WTC11 (cell line): ENCODE data around the gene TRAPPC10. TPM values are rescaled to one million over a fixed set of nuclear protein-coding genes. Genes with fewer than 3 reads are reported as not detected.

Experiments used
- ATAC-seq: fragments of 200-7000 bp; cut with Tn5 transposase; 2 replicates; pipeline ENCODE4 v1.10.0; 2021; ENCODE audit warnings: mild to moderate bottlenecking, moderate library complexity
- CTCF ChIA-PET: fragments of 300-600 bp; sonication (Branson Sonifier 250); formaldehyde crosslinking; loops from one replicate; lab custom pipeline; 2021; ENCODE audit warnings: antibody characterized with exemption; lab: Charles Lee
- POLR2A ChIA-PET: fragments of 350-600 bp; sonication (Branson Sonifier 250); formaldehyde crosslinking; loops from one replicate; lab custom pipeline; 2021; ENCODE audit warnings: antibody characterized with exemption; lab: Charles Lee
- DNase-seq: peaks from one replicate; pipeline ENCODE4 v3.0.0; 2021; ENCODE audit warnings: low spot score
- H3K27ac Mint-ChIP-seq: 2 replicates; pipeline ENCODE4 v1.8.0; 2021; ENCODE audit warnings: mixed read lengths
- H3K27me3 Mint-ChIP-seq: 2 replicates; pipeline ENCODE4 v1.8.0; 2021; ENCODE audit warnings: low read depth, mild to moderate bottlenecking, moderate library complexity, mixed read lengths
- H3K36me3 Mint-ChIP-seq: 2 replicates; pipeline ENCODE4 v1.8.0; 2021; ENCODE audit warnings: mixed read lengths
- H3K4me1 Mint-ChIP-seq: 2 replicates; pipeline ENCODE4 v1.8.0; 2022; ENCODE audit warnings: mixed read lengths
- H3K4me3 Mint-ChIP-seq: 2 replicates; pipeline ENCODE4 v1.8.0; 2021; ENCODE audit warnings: mild to moderate bottlenecking, moderate library complexity, mixed read lengths
- H3K9me3 Mint-ChIP-seq: 2 replicates; pipeline ENCODE4 v1.8.0; 2021; ENCODE audit warnings: mixed read lengths
- CBFB ChIP-seq: sonication (generic); formaldehyde crosslinking; IDR thresholded peaks from 2 replicates; pipeline ENCODE4 v1.8.1; 2022; ENCODE audit warnings: mild to moderate bottlenecking, low read depth, missing genetic modification reagents
- CREB1 ChIP-seq: sonication (generic); formaldehyde crosslinking; IDR thresholded peaks from 2 replicates; pipeline ENCODE4 v1.8.0; 2023; ENCODE audit warnings: mild to moderate bottlenecking, missing genetic modification reagents
- FOXP1 ChIP-seq: sonication (generic); formaldehyde crosslinking; IDR thresholded peaks from 2 replicates; pipeline ENCODE4 v1.8.0; 2022; ENCODE audit warnings: missing genetic modification reagents, mild to moderate bottlenecking, moderate library complexity, borderline replicate concordance
- HMGA2 ChIP-seq: fragments of 250-450 bp; sonication (Bioruptor Pico); IDR thresholded peaks from 2 replicates; pipeline ENCODE4 v1.4.0; 2021; ENCODE audit warnings: mild to moderate bottlenecking, moderate library complexity
- IRF2 ChIP-seq: sonication (generic); formaldehyde crosslinking; IDR thresholded peaks from 2 replicates; pipeline ENCODE4 v1.8.0; 2022; ENCODE audit warnings: low read depth, missing genetic modification reagents, borderline replicate concordance
- MXD4 ChIP-seq: fragments of 250-450 bp; sonication (Bioruptor Pico); IDR thresholded peaks from 2 replicates; pipeline ENCODE4 v1.8.0; 2021; ENCODE audit warnings: mild to moderate bottlenecking, moderate library complexity, borderline replicate concordance
- NFE2L1 ChIP-seq: sonication (generic); formaldehyde crosslinking; IDR thresholded peaks from 2 replicates; pipeline ENCODE4 v1.8.1; 2023; ENCODE audit warnings: missing genetic modification reagents
- NR2C2 ChIP-seq: sonication (generic); formaldehyde crosslinking; IDR thresholded peaks from 2 replicates; pipeline ENCODE4 v1.8.0; 2022; ENCODE audit warnings: mild to moderate bottlenecking, missing genetic modification reagents
- PRRX2 ChIP-seq: fragments of 250-450 bp; sonication (Bioruptor Pico); IDR thresholded peaks from 2 replicates; pipeline ENCODE4 v1.8.0; 2021; ENCODE audit warnings: mild to moderate bottlenecking
- RORB ChIP-seq: fragments of 250-450 bp; sonication (Bioruptor Pico); IDR thresholded peaks from 2 replicates; pipeline ENCODE4 v1.9.0; 2021; ENCODE audit warnings: mild to moderate bottlenecking
- SMAD3 ChIP-seq: sonication (generic); formaldehyde crosslinking; IDR thresholded peaks from 2 replicates; pipeline ENCODE4 v1.8.0; 2022; ENCODE audit warnings: missing genetic modification reagents, mild to moderate bottlenecking, borderline replicate concordance
- SOX15 ChIP-seq: fragments of 250-450 bp; sonication (Bioruptor Pico); IDR thresholded peaks from 2 replicates; pipeline ENCODE4 v1.9.0; 2021; ENCODE audit warnings: mild to moderate bottlenecking
- SP1 ChIP-seq: sonication (generic); formaldehyde crosslinking; conservative IDR thresholded peaks from 2 replicates; pipeline ENCODE4 v1.8.1; 2022; ENCODE audit warnings: missing genetic modification reagents
- STAT6 ChIP-seq: sonication (generic); formaldehyde crosslinking; conservative IDR thresholded peaks from 2 replicates; pipeline ENCODE4 v1.8.1; 2023; ENCODE audit warnings: mild to moderate bottlenecking, low read depth, missing genetic modification reagents, moderate library complexity
- TCF7 ChIP-seq: sonication (generic); formaldehyde crosslinking; IDR thresholded peaks from 2 replicates; pipeline ENCODE4 v1.8.0; 2022; ENCODE audit warnings: mild to moderate bottlenecking, low read depth, missing genetic modification reagents, moderate library complexity
- USF1 ChIP-seq: sonication (generic); formaldehyde crosslinking; IDR thresholded peaks from 2 replicates; pipeline ENCODE4 v1.8.0; 2022; ENCODE audit warnings: mild to moderate bottlenecking, missing genetic modification reagents
- USF2 ChIP-seq: sonication (generic); formaldehyde crosslinking; IDR thresholded peaks from 2 replicates; pipeline ENCODE4 v1.8.1; 2023; ENCODE audit warnings: mild to moderate bottlenecking, missing genetic modification reagents, moderate library complexity
- ZBTB21 ChIP-seq: sonication (generic); formaldehyde crosslinking; IDR thresholded peaks from 2 replicates; pipeline ENCODE4 v1.8.1; 2023; ENCODE audit warnings: mild to moderate bottlenecking, missing genetic modification reagents, borderline replicate concordance
- ZNF138 ChIP-seq: sonication (generic); formaldehyde crosslinking; conservative IDR thresholded peaks from 2 replicates; pipeline ENCODE4 v1.8.1; 2022; ENCODE audit warnings: mild to moderate bottlenecking, moderate library complexity, missing genetic modification reagents
- ZNF416 ChIP-seq: fragments of 250-450 bp; sonication (Bioruptor Pico); IDR thresholded peaks from 2 replicates; pipeline ENCODE4 v1.9.0; 2021; ENCODE audit warnings: mild to moderate bottlenecking, inconsistent platforms
- total RNA-seq: library from RNA; stranded (reverse); gene quantifications from 3 replicates; pipeline ENCODE4 v1.2.3, GENCODE V29; 2021
- TF ChIP-seq, protein P1 (sequence below): sonication (generic); formaldehyde crosslinking; IDR thresholded peaks from 2 replicates; pipeline ENCODE4 v1.8.0; 2022; ENCODE audit warnings: mild to moderate bottlenecking, missing genetic modification reagents
- TF ChIP-seq, protein P2 (sequence below): sonication (generic); formaldehyde crosslinking; IDR thresholded peaks from 2 replicates; pipeline ENCODE4 v1.8.1; 2022; ENCODE audit warnings: low read depth, missing genetic modification reagents, borderline replicate concordance
- TF ChIP-seq, protein P3 (sequence below): fragments of 250-450 bp; sonication (Bioruptor Pico); IDR thresholded peaks from 2 replicates; pipeline ENCODE4 v1.9.0; 2021; ENCODE audit warnings: mild to moderate bottlenecking
- TF ChIP-seq, protein P4 (sequence below): sonication (generic); formaldehyde crosslinking; IDR thresholded peaks from 2 replicates; pipeline ENCODE4 v1.8.1; 2023; ENCODE audit warnings: mild to moderate bottlenecking, missing genetic modification reagents, moderate library complexity

TRAPPC10 gene
- total RNA-seq, 1 experiment from 2014 or later, result 34.5 TPM

- no peak; the same call in 1 of the 2 replicates for ATAC-seq
- no peaks in the 10 kb centered on the region for H3K27me3 Mint-ChIP-seq
- peaks cover 4% of the 10 kb centered on the region; the same call in 1 of the 2 replicates for H3K36me3 Mint-ChIP-seq
- CTCF ChIA-PET, result no interaction called here
- H3K4me3 Mint-ChIP-seq, result no peak overlapping the region
- POLR2A ChIA-PET, result interaction anchor here (0.7 kb wide), 2 partner anchors 31 to 260 kb away, joined by 6 read pairs; partner anchors contain the start of gene TRAPPC10
- peak overlapping the region; percentile 34 for H3K27ac Mint-ChIP-seq
- H3K9me3 Mint-ChIP-seq, result no peaks in the 10 kb centered on the region
- no peaks in the 10 kb centered on the region for H3K4me1 Mint-ChIP-seq
- TF ChIP-seq RORB (CRISPR knock-in tag), result no peak
- no peak for TF ChIP-seq HMGA2 (CRISPR knock-in tag)
- TF ChIP-seq FOXP1 (CRISPR knock-in tag), result no peak
- no peak for TF ChIP-seq MXD4 (CRISPR knock-in tag)
- TF ChIP-seq, protein P1, sequence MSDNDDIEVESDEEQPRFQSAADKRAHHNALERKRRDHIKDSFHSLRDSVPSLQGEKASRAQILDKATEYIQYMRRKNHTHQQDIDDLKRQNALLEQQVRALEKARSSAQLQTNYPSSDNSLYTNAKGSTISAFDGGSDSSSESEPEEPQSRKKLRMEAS (CRISPR knock-in tag), result no peak
- no peak for TF ChIP-seq PRRX2
- TF ChIP-seq NFE2L1 (CRISPR knock-in tag), result no peak
- no peak for TF ChIP-seq SMAD3 (CRISPR knock-in tag)
- no peak for TF ChIP-seq ZNF138 (CRISPR knock-in tag)
- TF ChIP-seq, protein P2, sequence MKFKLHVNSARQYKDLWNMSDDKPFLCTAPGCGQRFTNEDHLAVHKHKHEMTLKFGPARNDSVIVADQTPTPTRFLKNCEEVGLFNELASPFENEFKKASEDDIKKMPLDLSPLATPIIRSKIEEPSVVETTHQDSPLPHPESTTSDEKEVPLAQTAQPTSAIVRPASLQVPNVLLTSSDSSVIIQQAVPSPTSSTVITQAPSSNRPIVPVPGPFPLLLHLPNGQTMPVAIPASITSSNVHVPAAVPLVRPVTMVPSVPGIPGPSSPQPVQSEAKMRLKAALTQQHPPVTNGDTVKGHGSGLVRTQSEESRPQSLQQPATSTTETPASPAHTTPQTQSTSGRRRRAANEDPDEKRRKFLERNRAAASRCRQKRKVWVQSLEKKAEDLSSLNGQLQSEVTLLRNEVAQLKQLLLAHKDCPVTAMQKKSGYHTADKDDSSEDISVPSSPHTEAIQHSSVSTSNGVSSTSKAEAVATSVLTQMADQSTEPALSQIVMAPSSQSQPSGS (CRISPR knock-in tag), result no peak
- no peak for TF ChIP-seq NR2C2 (CRISPR knock-in tag)
- TF ChIP-seq, protein P3, sequence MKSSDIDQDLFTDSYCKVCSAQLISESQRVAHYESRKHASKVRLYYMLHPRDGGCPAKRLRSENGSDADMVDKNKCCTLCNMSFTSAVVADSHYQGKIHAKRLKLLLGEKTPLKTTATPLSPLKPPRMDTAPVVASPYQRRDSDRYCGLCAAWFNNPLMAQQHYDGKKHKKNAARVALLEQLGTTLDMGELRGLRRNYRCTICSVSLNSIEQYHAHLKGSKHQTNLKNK (CRISPR knock-in tag), result no peak
- TF ChIP-seq SOX15 (CRISPR knock-in tag), result no peak
- no peak for DNase-seq
Measured at GRCh38 chr21:44043613-44044012, 31.5 kb downstream of the TRAPPC10 start.

GRCh38 chr21:44046734-44047133 is 34.6 kb downstream of the TRAPPC10 start:
- Mint-ChIP-seq H3K4me3 (no peak overlapping the region), H3K4me1 (no peaks in the 10 kb centered on the region), H3K27ac (no peak overlapping the region), H3K9me3 (no peaks in the 10 kb centered on the region), H3K27me3 (no peaks in the 10 kb centered on the region), H3K36me3 (no peaks in the 10 kb centered on the region; the same call in 1 of the 2 replicates)
- TF ChIP-seq USF1 (CRISPR knock-in tag) (no peak), SP1 (CRISPR knock-in tag) (no peak), USF2 (CRISPR knock-in tag) (no peak), PRRX2 (no peak), IRF2 (CRISPR knock-in tag) (no peak), CBFB (no peak)
- TF ChIP-seq, protein P4, sequence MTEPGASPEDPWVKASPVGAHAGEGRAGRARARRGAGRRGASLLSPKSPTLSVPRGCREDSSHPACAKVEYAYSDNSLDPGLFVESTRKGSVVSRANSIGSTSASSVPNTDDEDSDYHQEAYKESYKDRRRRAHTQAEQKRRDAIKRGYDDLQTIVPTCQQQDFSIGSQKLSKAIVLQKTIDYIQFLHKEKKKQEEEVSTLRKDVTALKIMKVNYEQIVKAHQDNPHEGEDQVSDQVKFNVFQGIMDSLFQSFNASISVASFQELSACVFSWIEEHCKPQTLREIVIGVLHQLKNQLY, result no peak
- POLR2A ChIA-PET, result no interaction called here
- DNase-seq (no peak), ATAC-seq (no peak)
- CTCF ChIA-PET, result no interaction called here

DNA sequence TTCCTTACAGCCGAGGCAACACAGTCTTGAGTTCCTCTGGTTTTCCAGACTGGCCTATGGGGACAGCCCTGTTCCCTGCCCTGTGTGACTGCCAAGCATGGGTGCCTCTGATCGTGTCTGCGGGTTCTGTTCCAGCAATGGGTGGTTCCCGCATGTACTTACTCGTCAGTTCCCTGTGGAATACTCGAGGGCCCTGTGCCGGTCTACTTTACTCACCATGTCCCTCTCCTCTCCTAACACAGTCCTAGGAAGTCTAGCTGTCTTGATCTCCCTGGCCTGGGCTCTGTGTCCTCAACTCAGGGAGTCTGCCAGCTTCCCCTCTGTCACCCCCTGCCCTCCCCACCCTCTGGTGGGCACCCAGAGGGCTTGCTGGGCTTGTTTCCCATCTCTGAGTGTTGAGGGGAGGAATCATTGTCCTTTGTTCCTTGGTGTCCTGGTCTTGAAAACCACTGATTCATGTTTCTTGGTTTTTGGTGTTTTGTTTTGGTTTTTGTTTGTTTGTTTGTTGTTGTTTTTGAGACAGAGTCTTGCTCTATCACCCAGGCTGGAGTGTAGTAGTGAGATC is 36.0 kb downstream of the TRAPPC10 start:
- DNase-seq, result no peak
- Mint-ChIP-seq H3K9me3 (no peaks in the 10 kb centered on the region), H3K27ac (peak overlapping the region; percentile 32), H3K4me1 (no peaks in the 10 kb centered on the region), H3K27me3 (no peaks in the 10 kb centered on the region), H3K4me3 (no peak overlapping the region), H3K36me3 (no peaks in the 10 kb centered on the region; the same call in 1 of the 2 replicates)
- CTCF ChIA-PET, result no interaction called here
- ATAC-seq, result no peak
- POLR2A ChIA-PET, result no interaction called here
- no peak for TF ChIP-seq HMGA2 (CRISPR knock-in tag)
- TF ChIP-seq STAT6 (CRISPR knock-in tag), result no peak
- no peak for TF ChIP-seq TCF7 (CRISPR knock-in tag)
- TF ChIP-seq ZBTB21 (CRISPR knock-in tag), result no peak
- TF ChIP-seq CREB1, result no peak
- no peak for TF ChIP-seq FOXP1 (CRISPR knock-in tag)
- TF ChIP-seq, protein P4, result no peak
- TF ChIP-seq ZNF416 (CRISPR knock-in tag), result no peak
